Stomach (tissue), 4 donors: ENCODE results near the gene TLCD3A.

Experiments
- EP300 ChIP-seq: sonication (generic); formaldehyde crosslinking; IDR thresholded peaks from one replicate; pipeline ENCODE4 v1.6.1; 2017; ENCODE audit warnings: antibody characterized with exemption
- POLR2A ChIP-seq, 4 donors: fragments of 450-650 bp; IDR thresholded peaks; one replicate each; pipeline ENCODE4 v1.6.1; 2016; ENCODE audit warnings: antibody characterized with exemption in 4 of 4, control low read depth in 2 of 4, mild to moderate bottlenecking in 1 of 4, moderate library complexity in 1 of 4
- POLR2AphosphoS5 ChIP-seq, 3 donors: sonication (generic); formaldehyde crosslinking; IDR thresholded peaks; one replicate each; pipeline ENCODE4 v1.6.1; 2016; ENCODE audit warnings: antibody characterized with exemption in 3 of 3
- TF ChIP-seq, protein P1 (sequence below), 7 experiments: fragments of 450-650 bp in 4 of 7; fragments of 200-600 bp in 3 of 7; sonication (generic) in 3 of 7; IDR thresholded peaks; one replicate each; pipeline ENCODE4 v1.5.1; 2016 to 2019; ENCODE audit warnings: antibody characterized with exemption in 7 of 7, control low read depth in 2 of 7, mild to moderate bottlenecking in 1 of 7

DNA sequence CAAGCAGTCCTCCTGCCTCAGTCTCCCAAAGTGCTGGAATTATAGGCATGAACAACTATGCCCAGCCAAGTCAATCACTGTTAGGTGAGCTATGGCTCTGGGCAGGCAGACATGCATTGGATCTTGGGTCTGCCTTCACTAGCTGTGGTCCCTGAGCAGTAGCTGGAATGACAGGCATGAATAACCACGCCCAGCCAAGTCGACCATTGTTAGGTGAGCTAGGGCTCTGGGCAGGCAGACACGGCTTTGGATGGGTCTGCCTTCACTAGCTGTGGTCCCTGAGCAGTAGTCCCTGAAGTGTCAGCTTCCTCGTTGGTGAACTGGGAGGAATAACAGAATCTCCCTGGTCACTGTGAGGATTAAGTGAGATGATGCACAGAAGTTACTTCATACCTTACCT lies 56.2 kb downstream of the TLCD3A start:
- TF ChIP-seq, protein P1, sequence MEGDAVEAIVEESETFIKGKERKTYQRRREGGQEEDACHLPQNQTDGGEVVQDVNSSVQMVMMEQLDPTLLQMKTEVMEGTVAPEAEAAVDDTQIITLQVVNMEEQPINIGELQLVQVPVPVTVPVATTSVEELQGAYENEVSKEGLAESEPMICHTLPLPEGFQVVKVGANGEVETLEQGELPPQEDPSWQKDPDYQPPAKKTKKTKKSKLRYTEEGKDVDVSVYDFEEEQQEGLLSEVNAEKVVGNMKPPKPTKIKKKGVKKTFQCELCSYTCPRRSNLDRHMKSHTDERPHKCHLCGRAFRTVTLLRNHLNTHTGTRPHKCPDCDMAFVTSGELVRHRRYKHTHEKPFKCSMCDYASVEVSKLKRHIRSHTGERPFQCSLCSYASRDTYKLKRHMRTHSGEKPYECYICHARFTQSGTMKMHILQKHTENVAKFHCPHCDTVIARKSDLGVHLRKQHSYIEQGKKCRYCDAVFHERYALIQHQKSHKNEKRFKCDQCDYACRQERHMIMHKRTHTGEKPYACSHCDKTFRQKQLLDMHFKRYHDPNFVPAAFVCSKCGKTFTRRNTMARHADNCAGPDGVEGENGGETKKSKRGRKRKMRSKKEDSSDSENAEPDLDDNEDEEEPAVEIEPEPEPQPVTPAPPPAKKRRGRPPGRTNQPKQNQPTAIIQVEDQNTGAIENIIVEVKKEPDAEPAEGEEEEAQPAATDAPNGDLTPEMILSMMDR (IDR thresholded peaks at IDR 0.05) = no peak
- no peak for TF ChIP-seq POLR2A (IDR thresholded peaks at IDR 0.05)
- TF ChIP-seq POLR2AphosphoS5 (IDR thresholded peaks at IDR 0.05) = no peak
- no peak for TF ChIP-seq EP300
